AG08395 (cell line): ENCODE data around the gene THBD.

Experiments used
- DNase-seq: peaks from one replicate; pipeline ENCODE4 v3.0.0; 2012; ENCODE audit warnings: mixed read lengths, low spot score

THBD gene

GRCh38 chr20:23010096-23010495 lies 39.4 kb downstream of the THBD start:
- DNase-seq: no peak

GRCh38 chr20:23009636-23010035 lies 39.8 kb downstream of the THBD start:
- peak; percentile 10 for DNase-seq

GRCh38 chr20:23008667-23009066 lies 40.8 kb downstream of the THBD start:
- DNase-seq: no peak

GRCh38 chr20:23007886-23008655 lies 41.4 kb downstream of the THBD start:
- DNase-seq: no peak

GRCh38 chr20:23007462-23007861 lies 42.0 kb downstream of the THBD start:
- no peak for DNase-seq

- no peak for DNase-seq
Measured at GRCh38 chr20:23005776-23006175, 43.7 kb downstream of the THBD start.

GRCh38 chr20:23003881-23004460 lies 45.5 kb downstream of the THBD start:
- no peak for DNase-seq

GRCh38 chr20:23003077-23003635 lies 46.3 kb downstream of the THBD start:
- no peak for DNase-seq

GRCh38 chr20:23002276-23002675 lies 47.2 kb downstream of the THBD start:
- no peak for DNase-seq

GRCh38 chr20:23000232-23000947 lies 49.1 kb downstream of the THBD start:
- DNase-seq: no peak

GRCh38 chr20:22999756-23000155 lies 49.7 kb downstream of the THBD start:
- no peak for DNase-seq

GRCh38 chr20:22998476-22998875 lies 51.0 kb downstream of the THBD start:
- DNase-seq: no peak

- DNase-seq: no peak
Measured at GRCh38 chr20:22995923-22996322, 53.5 kb downstream of the THBD start.
